NCI-H446 (cell line): ENCODE data around the gene GFAP.

Experiments
- DNase-seq, 2 experiments: peaks; one replicate each; lab custom pipeline; 2025; lab: John Stamatoyannopoulos, UW

Gene GFAP

GRCh38 chr17:44914148-44914547 is 1.2 kb downstream of the GFAP start:
- DNase-seq = no peak

- no peak for DNase-seq
Measured at GRCh38 chr17:44913676-44914075, 1.6 kb downstream of the GFAP start.

- DNase-seq = no peak
Measured at GRCh38 chr17:44912763-44913544, 2.3 kb downstream of the GFAP start.

- peak in 1 of 2 experiments; percentile 12 for DNase-seq
Measured at GRCh38 chr17:44911133-44912001, 3.9 kb downstream of the GFAP start.

- DNase-seq = no peak
Measured at GRCh38 chr17:44910231-44911106, 4.8 kb downstream of the GFAP start.

GRCh38 chr17:44909681-44910144 is 5.6 kb downstream of the GFAP start:
- no peak for DNase-seq

GRCh38 chr17:44908761-44909326 is 6.5 kb downstream of the GFAP start:
- no peak for DNase-seq

GRCh38 chr17:44907729-44908470 is 7.4 kb downstream of the GFAP start:
- DNase-seq = no peak

- no peak for DNase-seq
Measured at GRCh38 chr17:44906763-44907728, 8.3 kb downstream of the GFAP start.

GRCh38 chr17:44906010-44906646 is 9.2 kb downstream of the GFAP start:
- DNase-seq = no peak

- DNase-seq = no peak
Measured at GRCh38 chr17:44905006-44906000, 10.0 kb downstream of the GFAP start.

GRCh38 chr17:44904001-44904984 is 11.0 kb downstream of the GFAP start:
- DNase-seq = no peak

- DNase-seq = no peak
Measured at GRCh38 chr17:44903012-44903685, 12.2 kb downstream of the GFAP start.

GRCh38 chr17:44902135-44902760 is 13.1 kb downstream of the GFAP start:
- DNase-seq = no peak

- peak; percentile 70 to 85 for DNase-seq
Measured at GRCh38 chr17:44901411-44901921, 13.8 kb downstream of the GFAP start.
